Measurements from ENCODE around the gene RAB38.

Gene RAB38

GRCh38 chr11:88202498-88202897 lies 27.3 kb upstream of the RAB38 start:
- H3K4me3 ChIP-seq (ENCODE audit: low read depth, low read length), result no peak overlapping the region
- TF ChIP-seq CTCF (IDR thresholded peaks at IDR 0.05; ENCODE audit: low read depth, low read length, missing control alignments), result no peak
- DNase-seq (ENCODE audit: low read depth), result no peak

GRCh38 chr11:88196393-88196792 lies 21.1 kb upstream of the RAB38 start:
- H3K4me3 ChIP-seq (ENCODE audit: low read depth, low read length), result no peak overlapping the region
- TF ChIP-seq CTCF (IDR thresholded peaks at IDR 0.05; ENCODE audit: low read depth, low read length, missing control alignments), result no peak
- no peak for DNase-seq (ENCODE audit: low read depth)

- no peak overlapping the region for H3K4me3 ChIP-seq (ENCODE audit: low read depth, low read length)
- no peak for DNase-seq (ENCODE audit: low read depth)
- TF ChIP-seq CTCF (IDR thresholded peaks at IDR 0.05; ENCODE audit: low read depth, low read length, missing control alignments), result no peak
These were observed 20.7 kb upstream of the RAB38 start for GRCh38 chr11:88195908-88196307.

GRCh38 chr11:88194990-88195389 lies 19.7 kb upstream of the RAB38 start:
- no peak for DNase-seq (ENCODE audit: low read depth)
- no peak overlapping the region for H3K4me3 ChIP-seq (ENCODE audit: low read depth, low read length)
- TF ChIP-seq CTCF (IDR thresholded peaks at IDR 0.05; ENCODE audit: low read depth, low read length, missing control alignments), result no peak

GRCh38 chr11:88193278-88193677 lies 18.0 kb upstream of the RAB38 start:
- H3K4me3 ChIP-seq (ENCODE audit: low read depth, low read length), result no peak overlapping the region
- no peak for DNase-seq (ENCODE audit: low read depth)
- no peak for TF ChIP-seq CTCF (IDR thresholded peaks at IDR 0.05; ENCODE audit: low read depth, low read length, missing control alignments)

- no peak for TF ChIP-seq CTCF (IDR thresholded peaks at IDR 0.05; ENCODE audit: low read depth, low read length, missing control alignments)
- no peak for DNase-seq (ENCODE audit: low read depth)
- H3K4me3 ChIP-seq (ENCODE audit: low read depth, low read length), result no peak overlapping the region
These were observed 13.7 kb upstream of the RAB38 start for GRCh38 chr11:88188932-88189253.

- no peak for TF ChIP-seq CTCF (IDR thresholded peaks at IDR 0.05; ENCODE audit: low read depth, low read length, missing control alignments)
- DNase-seq (ENCODE audit: low read depth), result no peak
- H3K4me3 ChIP-seq (ENCODE audit: low read depth, low read length), result no peak overlapping the region
These were observed 13.1 kb upstream of the RAB38 start for GRCh38 chr11:88188251-88188931.

Data from GM12864 (cell line).